Smooth muscle cell (in vitro differentiated cells): ENCODE measurements around the gene FLNC. TPM values are rescaled to one million over a fixed set of nuclear protein-coding genes. Genes with fewer than 3 reads are reported as not detected.

ENCODE experiments used
- DNase-seq: peaks from one replicate; lab custom pipeline; 2025; ENCODE audit not compliant: unreplicated experiment; lab: John Stamatoyannopoulos, UW
- H2AFZ ChIP-seq: fragments of 200-600 bp; sonication (generic); 2 replicates; pipeline ENCODE4 v1.6.0; 2016; ENCODE audit warnings: antibody characterized with exemption, low read depth, mild to moderate bottlenecking
- H3F3A ChIP-seq: fragments of 200-600 bp; sonication (generic); 2 replicates; pipeline ENCODE4 v1.6.0; 2017; ENCODE audit warnings: antibody characterized with exemption, low read depth
- H3K27ac ChIP-seq: fragments of 200-600 bp; sonication (generic); 2 replicates; pipeline ENCODE4 v1.5.1; 2016; ENCODE audit warnings: low read depth, mild to moderate bottlenecking
- H3K27me3 ChIP-seq: fragments of 200-600 bp; sonication (generic); 2 replicates; pipeline ENCODE4 v1.6.1; 2016; ENCODE audit warnings: low read depth, mild to moderate bottlenecking
- H3K36me3 ChIP-seq: fragments of 200-600 bp; sonication (generic); 2 replicates; pipeline ENCODE4 v1.5.1; 2016; ENCODE audit warnings: low read depth
- H3K4me1 ChIP-seq: fragments of 200-600 bp; sonication (generic); 2 replicates; pipeline ENCODE4 v1.5.1; 2016; ENCODE audit warnings: low read depth
- H3K4me2 ChIP-seq: fragments of 200-600 bp; sonication (generic); 2 replicates; pipeline ENCODE4 v1.6.0; 2016; ENCODE audit warnings: mild to moderate bottlenecking
- H3K4me3 ChIP-seq: fragments of 200-600 bp; sonication (generic); 2 replicates; pipeline ENCODE4 v1.5.1; 2016; ENCODE audit warnings: mild to moderate bottlenecking
- H3K79me2 ChIP-seq: fragments of 200-600 bp; sonication (generic); 2 replicates; pipeline ENCODE4 v1.6.0; 2016; ENCODE audit warnings: low read depth, mild to moderate bottlenecking
- H3K9ac ChIP-seq: fragments of 200-600 bp; sonication (generic); 2 replicates; pipeline ENCODE4 v1.6.0; 2016; ENCODE audit warnings: low read depth
- H3K9me3 ChIP-seq: fragments of 200-600 bp; sonication (generic); replicated peaks from 2 replicates; pipeline ENCODE4 v1.5.1; 2016; ENCODE audit warnings: low read depth
- H4K20me1 ChIP-seq: fragments of 200-600 bp; sonication (generic); 2 replicates; pipeline ENCODE4 v1.6.0; 2016; ENCODE audit warnings: low read depth
- CTCF ChIP-seq: fragments of 200-600 bp; sonication (generic); IDR thresholded peaks from 2 replicates; pipeline ENCODE4 v1.5.1; 2017; ENCODE audit warnings: borderline replicate concordance, mild to moderate bottlenecking, antibody characterized with exemption; ENCODE audit not compliant: insufficient read depth, poor library complexity, severe bottlenecking
- WGBS: methylation state at CpG from one replicate; pipeline ENCODE4 v1.1.7; 2016; ENCODE audit warnings: low lambda C conversion rate; 5-methylcytosine and 5-hydroxymethylcytosine counted together
- polyA plus RNA-seq: library from polyadenylated mRNA; unstranded; fragments of >200 nt; fragmentation: Nextera tagmentation; extraction: Ambion mirVana; gene quantifications from 2 replicates; pipeline ENCODE4 v1.2.1, GENCODE V29; 2016
- total RNA-seq: library from RNA; depleted of rRNA; stranded (reverse); fragments of >200 nt; gene quantifications from 2 replicates; pipeline ENCODE4 v1.2.3, GENCODE V29; 2014

The FLNC gene
- total RNA-seq (26.9 and 34.2 TPM in 2 replicates), polyA plus RNA-seq (31.7 and 38.6 TPM in 2 replicates)

GRCh38 chr7:128830231-128831177, at the start of gene FLNC:
FLNC (plus strand) TSS chr7:128830406; CDS start chr7:128830638, 232 bp downstream.
- no peaks in the 10 kb centered on the region for H3K36me3 ChIP-seq
- H3F3A ChIP-seq, result peaks cover 23% of the 10 kb centered on the region
- peak within 1 kb of the TSS; percentile 91 for H3K4me2 ChIP-seq
- DNase-seq, result peak; percentile 53
- whole genome bisulfite sequencing, result 1% methylated on average over 69 of the region's 109 CpGs
- peak within 1 kb of the TSS; percentile 77 for H2AFZ ChIP-seq
- no peaks in the 10 kb centered on the region for H3K27me3 ChIP-seq
- TF ChIP-seq CTCF, result no peak
- H3K4me3 ChIP-seq, result peak within 1 kb of the TSS; percentile 81
- peaks cover 41% of the 10 kb centered on the region for H4K20me1 ChIP-seq
- no peaks in the 10 kb centered on the region for H3K9me3 ChIP-seq
- H3K4me1 ChIP-seq, result peaks cover 56% of the 10 kb centered on the region
- peaks cover 3% of the 10 kb centered on the region for H3K79me2 ChIP-seq
- peak within 1 kb of the TSS; percentile 89 for H3K27ac ChIP-seq
- H3K9ac ChIP-seq, result peak within 1 kb of the TSS; percentile 83

GRCh38 chr7:128781126-128781525, 49.1 kb upstream of the FLNC start:
- H4K20me1 ChIP-seq, result no peaks in the 10 kb centered on the region
- peaks cover 3% of the 10 kb centered on the region for H3F3A ChIP-seq
- H3K4me2 ChIP-seq, result no peak overlapping the region
- no peaks in the 10 kb centered on the region for H3K4me1 ChIP-seq
- no peak for TF ChIP-seq CTCF
- no peak overlapping the region for H2AFZ ChIP-seq
- no peaks in the 10 kb centered on the region for H3K27me3 ChIP-seq
- no peak overlapping the region for H3K9ac ChIP-seq
- no peak for DNase-seq
- H3K36me3 ChIP-seq, result no peaks in the 10 kb centered on the region
- H3K27ac ChIP-seq, result peak overlapping the region; percentile 4
- H3K4me3 ChIP-seq, result no peak overlapping the region
- no peaks in the 10 kb centered on the region for H3K79me2 ChIP-seq
- H3K9me3 ChIP-seq, result peaks cover 6% of the 10 kb centered on the region
- WGBS, result 93% methylated on average over 5 of the region's 5 CpGs

- no peaks in the 10 kb centered on the region for H3F3A ChIP-seq
- H3K9me3 ChIP-seq, result peaks cover 6% of the 10 kb centered on the region
- no peak overlapping the region for H2AFZ ChIP-seq
- H3K4me3 ChIP-seq, result no peak overlapping the region
- 46% methylated on average over 3 of the region's 3 CpGs for whole genome bisulfite sequencing
- no peak for DNase-seq
- no peak overlapping the region for H3K4me2 ChIP-seq
- no peaks in the 10 kb centered on the region for H4K20me1 ChIP-seq
- no peak for TF ChIP-seq CTCF
- no peak overlapping the region for H3K9ac ChIP-seq
- no peaks in the 10 kb centered on the region for H3K27me3 ChIP-seq
- no peaks in the 10 kb centered on the region for H3K79me2 ChIP-seq
- H3K27ac ChIP-seq, result no peak overlapping the region
- no peaks in the 10 kb centered on the region for H3K4me1 ChIP-seq
- H3K36me3 ChIP-seq, result no peaks in the 10 kb centered on the region
Observed at GRCh38 chr7:128781851-128782250, 48.4 kb upstream of the FLNC start.
